Measurements from ENCODE around the gene TMEM53.
A peak's percentile ranks its signal among the peaks of the same experiment; 100 is the strongest.

The TMEM53 gene

GRCh38 chr1:44677201-44677766 is 3.0 kb upstream of the TMEM53 start:
- no peaks in the 10 kb centered on the region for H3K79me2 ChIP-seq (ENCODE audit: insufficient read depth, low read length)
- H3K9ac ChIP-seq (ENCODE audit: low read depth, low read length): no peak overlapping the region
- no peak overlapping the region for H3K27ac ChIP-seq (ENCODE audit: low read length)
- DNase-seq: no peak
- H3K27me3 ChIP-seq (ENCODE audit: insufficient read depth, low read length, poor library complexity): peaks cover 3% of the 10 kb centered on the region
- no peaks in the 10 kb centered on the region for H4K20me1 ChIP-seq (ENCODE audit: insufficient read depth, low read length)
- no peak overlapping the region for H3K4me3 ChIP-seq (ENCODE audit: low read depth in 1 of 2, low read length in 2 of 2)
- no peak overlapping the region for H3K4me2 ChIP-seq (ENCODE audit: insufficient read depth, low read length)
- H2AFZ ChIP-seq (ENCODE audit: low read depth, low read length): no peak overlapping the region
- H3K9me3 ChIP-seq (ENCODE audit: insufficient read depth, low read length, severe bottlenecking): no peaks in the 10 kb centered on the region
- no peak for ATAC-seq (ENCODE audit: insufficient read depth, low read depth)
- no peaks in the 10 kb centered on the region for H3K36me3 ChIP-seq (ENCODE audit: insufficient read depth, low read length)
- no peak for TF ChIP-seq EZH2 (IDR thresholded peaks at IDR 0.05; ENCODE audit: borderline replicate concordance, low read depth, low read length, severe bottlenecking)
- TF ChIP-seq CTCF (IDR thresholded peaks at IDR 0.05; ENCODE audit: borderline replicate concordance, extremely low read depth, low read length, poor library complexity, severe bottlenecking): peak; percentile 51
- H3K4me1 ChIP-seq (ENCODE audit: insufficient read depth, low read length): peaks cover 21% of the 10 kb centered on the region

- H2AFZ ChIP-seq (ENCODE audit: low read depth, low read length): no peak overlapping the region
- no peak overlapping the region for H3K9ac ChIP-seq (ENCODE audit: low read depth, low read length)
- no peak overlapping the region for H3K4me3 ChIP-seq (ENCODE audit: low read depth in 1 of 2, low read length in 2 of 2)
- no peaks in the 10 kb centered on the region for H3K9me3 ChIP-seq (ENCODE audit: insufficient read depth, low read length, severe bottlenecking)
- no peak overlapping the region for H3K27ac ChIP-seq (ENCODE audit: low read length)
- H3K27me3 ChIP-seq (ENCODE audit: insufficient read depth, low read length, poor library complexity): peaks cover 3% of the 10 kb centered on the region
- no peak for TF ChIP-seq EZH2 (IDR thresholded peaks at IDR 0.05; ENCODE audit: borderline replicate concordance, low read depth, low read length, severe bottlenecking)
- no peak for TF ChIP-seq CTCF (IDR thresholded peaks at IDR 0.05; ENCODE audit: borderline replicate concordance, extremely low read depth, low read length, poor library complexity, severe bottlenecking)
- H4K20me1 ChIP-seq (ENCODE audit: insufficient read depth, low read length): no peaks in the 10 kb centered on the region
- no peak for DNase-seq
- H3K4me1 ChIP-seq (ENCODE audit: insufficient read depth, low read length): peaks cover 21% of the 10 kb centered on the region
- no peaks in the 10 kb centered on the region for H3K79me2 ChIP-seq (ENCODE audit: insufficient read depth, low read length)
- H3K4me2 ChIP-seq (ENCODE audit: insufficient read depth, low read length): no peak overlapping the region
- ATAC-seq (ENCODE audit: insufficient read depth, low read depth): no peak
- no peaks in the 10 kb centered on the region for H3K36me3 ChIP-seq (ENCODE audit: insufficient read depth, low read length)
Observed at GRCh38 chr1:44676484-44677200, 2.4 kb upstream of the TMEM53 start.

- Histone ChIP-seq H3K4me2 (ENCODE audit: insufficient read depth, low read length) (peak overlapping the region; percentile 81), H2AFZ (ENCODE audit: low read depth, low read length) (peak overlapping the region; percentile 86; the same call in 1 of the 2 replicates), H3K27me3 (ENCODE audit: insufficient read depth, low read length, poor library complexity) (peaks cover 3% of the 10 kb centered on the region), H4K20me1 (ENCODE audit: insufficient read depth, low read length) (no peaks in the 10 kb centered on the region), H3K9ac (ENCODE audit: low read depth, low read length) (no peak overlapping the region), H3K4me3 (ENCODE audit: low read depth in 1 of 2, low read length in 2 of 2) (peak overlapping the region in 1 of 2 experiments; percentile 78; a peak in 1 of 4 replicates), H3K79me2 (ENCODE audit: insufficient read depth, low read length) (no peaks in the 10 kb centered on the region), H3K4me1 (ENCODE audit: insufficient read depth, low read length) (peaks cover 21% of the 10 kb centered on the region), H3K9me3 (ENCODE audit: insufficient read depth, low read length, severe bottlenecking) (no peaks in the 10 kb centered on the region), H3K36me3 (ENCODE audit: insufficient read depth, low read length) (no peaks in the 10 kb centered on the region), H3K27ac (ENCODE audit: low read length) (no peak overlapping the region)
- TF ChIP-seq CTCF (IDR thresholded peaks at IDR 0.05; ENCODE audit: borderline replicate concordance, extremely low read depth, low read length, poor library complexity, severe bottlenecking): no peak
- TF ChIP-seq EZH2 (IDR thresholded peaks at IDR 0.05; ENCODE audit: borderline replicate concordance, low read depth, low read length, severe bottlenecking): no peak
- no peak for DNase-seq
- ATAC-seq (ENCODE audit: insufficient read depth, low read depth): no peak
Observed at GRCh38 chr1:44675186-44675585, 905 bp upstream of the TMEM53 start.

All from DND-41 (cell line).